Measurements from ENCODE around the gene NCAN.
"Not testable (repeated sequence)": the region's sequence is repeated elsewhere in the genome, so short reads cannot be mapped to it uniquely, and the experiment has no call there.

Gene NCAN

DNA sequence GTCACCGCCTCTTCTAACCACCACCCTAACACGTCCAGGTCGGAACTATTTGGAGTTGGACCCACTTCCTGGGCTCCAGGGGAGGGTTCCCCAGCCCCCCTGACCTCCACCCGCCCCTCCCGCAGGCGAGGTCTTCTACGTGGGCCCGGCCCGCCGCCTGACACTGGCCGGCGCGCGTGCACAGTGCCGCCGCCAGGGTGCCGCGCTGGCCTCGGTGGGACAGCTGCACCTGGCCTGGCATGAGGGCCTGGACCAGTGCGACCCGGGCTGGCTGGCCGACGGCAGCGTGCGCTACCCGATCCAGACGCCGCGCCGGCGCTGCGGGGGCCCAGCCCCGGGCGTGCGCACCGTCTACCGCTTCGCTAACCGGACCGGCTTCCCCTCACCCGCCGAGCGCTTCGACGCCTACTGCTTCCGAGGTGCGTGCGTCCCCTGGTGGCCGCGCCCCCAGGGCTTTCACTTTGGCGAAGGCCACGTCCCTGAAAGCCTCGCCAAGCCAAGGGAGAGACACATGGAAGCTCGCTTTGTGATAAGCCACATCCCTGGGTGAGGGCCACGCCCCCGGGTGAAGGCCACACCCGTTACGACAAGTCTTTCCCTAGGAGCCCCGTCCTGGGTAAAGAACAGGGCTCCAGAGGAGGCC, 13.2 kb downstream of the NCAN start:
- peak; percentile 58 for DNase-seq

DNA sequence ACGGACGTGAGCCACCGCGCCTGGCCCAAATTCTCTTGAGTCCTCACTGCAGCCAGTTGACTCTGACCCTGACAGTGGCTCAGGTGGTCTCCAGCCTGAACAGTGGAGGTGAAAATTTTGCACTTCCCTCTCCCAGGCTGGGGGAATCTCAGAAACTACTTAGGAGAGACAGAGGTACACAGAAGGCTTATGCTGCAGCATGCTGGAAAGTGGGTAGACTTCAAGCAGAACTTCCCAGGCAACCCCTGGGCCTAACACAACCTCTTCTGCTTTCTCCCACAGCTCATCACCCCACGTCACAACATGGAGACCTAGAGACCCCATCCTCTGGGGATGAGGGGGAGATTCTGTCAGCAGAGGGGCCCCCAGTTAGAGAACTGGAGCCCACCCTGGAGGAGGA, 14.4 kb downstream of the NCAN start:
- DNase-seq: no peak

DNA sequence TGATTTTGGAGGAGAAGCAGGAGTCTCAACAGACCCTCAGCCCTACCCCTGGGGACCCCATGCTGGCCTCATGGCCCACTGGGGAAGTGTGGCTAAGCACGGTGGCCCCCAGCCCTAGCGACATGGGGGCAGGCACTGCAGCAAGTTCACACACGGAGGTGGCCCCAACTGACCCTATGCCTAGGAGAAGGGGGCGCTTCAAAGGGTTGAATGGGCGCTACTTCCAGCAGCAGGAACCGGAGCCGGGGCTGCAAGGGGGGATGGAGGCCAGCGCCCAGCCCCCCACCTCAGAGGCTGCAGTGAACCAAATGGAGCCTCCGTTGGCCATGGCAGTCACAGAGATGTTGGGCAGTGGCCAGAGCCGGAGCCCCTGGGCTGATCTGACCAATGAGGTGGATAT, 14.9 kb downstream of the NCAN start:
- no peak for DNase-seq

DNA sequence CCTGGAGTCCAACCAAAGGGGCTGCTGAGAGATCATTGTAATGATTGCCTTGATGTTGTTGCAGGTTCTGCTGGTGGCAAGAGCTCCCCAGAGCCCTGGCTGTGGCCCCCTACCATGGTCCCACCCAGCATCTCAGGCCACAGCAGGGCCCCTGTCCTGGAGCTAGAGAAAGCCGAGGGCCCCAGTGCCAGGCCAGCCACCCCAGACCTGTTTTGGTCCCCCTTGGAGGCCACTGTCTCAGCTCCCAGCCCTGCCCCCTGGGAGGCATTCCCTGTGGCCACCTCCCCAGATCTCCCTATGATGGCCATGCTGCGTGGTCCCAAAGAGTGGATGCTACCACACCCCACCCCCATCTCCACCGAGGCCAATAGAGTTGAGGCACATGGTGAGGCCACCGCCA, 15.5 kb downstream of the NCAN start:
- DNase-seq: no peak

DNA sequence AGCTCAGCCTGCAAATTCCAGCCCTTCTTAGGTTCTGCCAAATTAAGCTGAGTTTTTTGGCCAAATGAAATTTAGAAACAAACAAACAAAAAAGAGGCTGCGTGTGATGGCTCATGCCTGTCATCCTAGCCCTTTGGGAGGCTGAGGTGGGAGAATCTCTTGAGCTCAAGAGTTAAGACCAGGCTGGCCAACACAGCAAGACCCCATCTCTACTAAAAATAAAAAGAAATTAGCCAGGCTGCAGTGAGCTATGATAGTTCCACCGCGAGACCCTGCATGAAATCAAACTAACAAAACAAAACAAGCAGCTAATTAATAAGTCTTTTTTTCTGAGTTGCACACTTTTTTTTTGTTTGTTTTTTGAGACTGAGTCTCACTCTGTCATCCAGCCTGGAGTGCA, 17.9 kb downstream of the NCAN start:
- no peak for DNase-seq

DNA sequence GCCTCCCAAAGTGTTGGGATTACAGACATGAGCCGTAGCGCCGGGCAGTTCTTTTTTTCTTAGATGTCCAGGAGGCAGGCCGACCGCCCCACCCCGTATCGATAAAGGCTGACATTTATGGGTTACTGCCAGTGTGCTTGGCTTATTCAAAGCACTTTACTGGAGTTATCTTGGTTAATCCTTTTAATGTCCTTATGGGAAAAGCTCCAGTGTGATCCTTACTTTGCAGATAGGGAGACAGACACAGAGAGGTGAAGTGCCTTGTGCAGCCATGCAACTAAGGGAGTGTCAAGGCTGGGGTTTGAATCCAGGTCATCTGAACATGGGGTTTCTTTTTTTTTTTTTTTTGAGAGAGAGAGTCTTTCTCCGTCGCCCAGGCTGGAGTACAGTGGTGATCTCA, 19.2 kb downstream of the NCAN start:
- DNase-seq: no peak

DNA sequence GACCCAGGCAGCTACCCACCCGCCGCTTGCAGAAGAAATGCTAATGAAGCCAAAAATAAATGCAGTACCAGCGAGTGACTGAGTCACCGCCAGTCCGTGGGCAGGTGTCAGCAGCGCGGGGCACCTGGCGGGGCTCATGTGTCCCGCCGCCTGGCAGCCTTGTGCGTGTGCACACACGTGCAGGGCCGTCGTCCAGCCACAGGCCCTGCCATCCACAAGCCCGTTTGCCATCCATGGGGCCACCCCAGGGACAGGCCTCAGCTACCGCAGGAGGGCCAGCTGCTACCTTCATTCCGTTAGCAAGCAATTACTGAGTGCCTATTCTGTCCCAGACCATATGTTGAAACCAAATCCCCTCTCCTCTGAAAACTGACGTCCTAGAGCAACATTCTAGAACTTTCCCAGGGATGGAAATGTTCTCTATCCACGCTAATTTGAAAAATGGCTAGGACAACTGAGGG, 20.5 kb downstream of the NCAN start:
- no peak for DNase-seq

DNA sequence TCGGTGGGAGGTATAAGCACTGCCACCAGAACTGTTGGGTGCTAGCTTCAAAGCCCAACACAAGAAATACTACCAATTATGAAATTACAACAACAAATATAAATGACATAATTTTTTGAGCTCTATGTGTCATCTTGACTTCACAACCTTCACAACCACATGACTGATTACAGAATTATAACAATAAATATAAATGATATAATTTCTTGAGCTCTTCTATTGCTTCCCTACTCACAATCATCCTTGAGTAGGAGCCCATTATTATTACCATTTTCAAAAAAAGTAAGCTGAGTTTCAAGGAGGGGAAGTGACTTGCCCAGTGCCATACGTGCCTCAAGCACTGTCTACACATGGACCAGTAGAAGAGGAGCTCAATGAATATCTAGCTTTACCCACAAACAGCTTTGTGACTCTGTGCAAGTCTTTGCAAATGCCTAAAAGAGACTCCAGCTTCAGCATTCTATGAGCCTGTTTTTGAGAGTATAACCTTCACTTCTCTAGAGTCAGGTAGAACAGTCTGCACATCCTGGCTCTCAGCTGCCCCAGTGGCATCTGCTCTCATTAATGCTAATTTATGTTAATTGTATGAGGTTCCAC, 22.6 kb downstream of the NCAN start:
- no peak for DNase-seq

DNA sequence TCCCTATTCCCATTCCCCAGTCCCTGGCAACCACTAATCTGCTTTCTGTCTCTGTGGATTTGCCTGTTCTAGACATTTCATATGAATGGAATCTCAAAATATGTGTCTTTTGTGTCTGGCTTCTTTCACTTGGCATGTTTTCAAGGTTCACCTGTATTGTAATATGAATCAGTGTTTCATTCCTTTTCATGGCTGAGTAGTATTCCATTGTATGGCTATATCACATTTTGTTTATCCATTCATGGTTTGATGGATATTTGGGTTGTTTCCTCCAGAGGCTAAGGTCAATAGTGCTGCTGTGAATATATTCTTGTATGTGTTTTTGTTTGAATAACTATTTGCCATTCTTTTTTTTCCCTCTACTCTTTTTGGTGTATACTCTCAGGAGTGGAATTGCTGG, 24.4 kb downstream of the NCAN start:
- DNase-seq: no peak

DNA sequence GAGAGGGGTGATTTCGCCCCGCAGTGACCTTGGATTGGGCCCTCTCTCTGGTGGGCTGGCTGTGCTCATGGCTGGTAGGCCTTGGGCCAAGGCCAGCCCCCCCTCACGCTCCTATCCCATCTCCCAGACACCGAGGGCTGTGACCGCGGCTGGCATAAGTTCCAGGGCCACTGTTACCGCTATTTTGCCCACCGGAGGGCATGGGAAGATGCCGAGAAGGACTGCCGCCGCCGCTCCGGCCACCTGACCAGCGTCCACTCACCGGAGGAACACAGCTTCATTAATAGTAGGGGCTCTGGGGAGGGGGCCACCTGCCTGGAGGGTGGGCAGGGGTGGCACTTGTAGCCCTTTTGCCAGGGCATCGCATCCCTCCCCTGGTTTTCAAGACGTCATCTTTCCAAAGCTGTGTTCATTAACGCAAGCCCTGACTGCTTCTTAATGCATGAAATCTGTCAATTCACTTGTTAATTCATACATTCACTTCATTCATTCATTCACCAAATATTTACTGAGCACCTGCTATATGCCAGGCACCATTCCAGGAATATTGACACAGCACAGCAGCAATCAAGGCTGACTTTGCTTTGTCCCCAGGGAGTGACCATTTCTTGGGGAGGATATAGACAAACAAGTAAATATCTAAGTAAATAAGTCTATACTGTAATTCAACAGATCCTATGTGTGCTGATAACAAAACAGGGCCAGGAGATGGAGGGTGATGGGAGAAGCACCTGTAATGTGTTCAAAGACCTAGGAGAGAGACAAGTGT, 26.6 kb downstream of the NCAN start:
- DNase-seq: no peak

DNA sequence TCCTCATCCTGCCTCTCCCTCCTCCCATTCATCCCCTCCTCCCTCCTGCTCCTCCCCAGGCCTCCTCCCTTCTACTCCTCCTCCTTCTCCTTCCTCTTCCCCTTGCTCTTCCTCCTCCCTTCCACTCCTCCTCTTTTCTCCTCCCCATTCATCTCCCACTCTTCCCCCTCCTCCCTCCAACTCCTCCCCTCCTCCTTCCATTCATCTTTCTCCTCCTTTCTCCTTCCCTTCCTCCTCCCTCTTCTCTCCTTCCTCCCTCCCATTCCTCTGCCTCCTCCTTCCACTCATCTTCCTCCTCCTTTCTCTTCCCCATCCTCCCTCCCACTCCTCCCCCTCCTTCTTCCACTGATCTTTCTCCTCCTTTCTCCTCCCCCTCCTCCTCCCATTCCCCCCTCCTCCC, 27.9 kb downstream of the NCAN start:
- no peak for DNase-seq

DNA sequence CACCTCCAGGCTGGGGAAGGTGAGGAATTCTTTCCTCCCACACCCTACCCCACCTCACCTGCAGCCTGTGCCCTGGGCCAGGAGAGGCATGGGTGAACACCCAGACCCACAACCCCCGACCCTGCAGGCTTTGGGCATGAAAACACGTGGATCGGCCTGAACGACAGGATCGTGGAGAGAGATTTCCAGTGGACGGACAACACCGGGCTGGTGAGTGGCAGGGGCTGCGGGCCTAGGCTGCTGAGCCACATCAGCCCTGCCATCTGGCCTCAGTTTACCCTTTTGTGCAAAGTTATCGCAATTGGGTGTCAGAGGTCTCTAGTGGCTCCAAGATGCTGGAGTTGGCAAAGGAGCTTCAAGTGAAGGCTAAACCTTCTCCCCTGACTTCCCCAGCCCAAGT, 28.7 kb downstream of the NCAN start:
- no peak for DNase-seq

DNA sequence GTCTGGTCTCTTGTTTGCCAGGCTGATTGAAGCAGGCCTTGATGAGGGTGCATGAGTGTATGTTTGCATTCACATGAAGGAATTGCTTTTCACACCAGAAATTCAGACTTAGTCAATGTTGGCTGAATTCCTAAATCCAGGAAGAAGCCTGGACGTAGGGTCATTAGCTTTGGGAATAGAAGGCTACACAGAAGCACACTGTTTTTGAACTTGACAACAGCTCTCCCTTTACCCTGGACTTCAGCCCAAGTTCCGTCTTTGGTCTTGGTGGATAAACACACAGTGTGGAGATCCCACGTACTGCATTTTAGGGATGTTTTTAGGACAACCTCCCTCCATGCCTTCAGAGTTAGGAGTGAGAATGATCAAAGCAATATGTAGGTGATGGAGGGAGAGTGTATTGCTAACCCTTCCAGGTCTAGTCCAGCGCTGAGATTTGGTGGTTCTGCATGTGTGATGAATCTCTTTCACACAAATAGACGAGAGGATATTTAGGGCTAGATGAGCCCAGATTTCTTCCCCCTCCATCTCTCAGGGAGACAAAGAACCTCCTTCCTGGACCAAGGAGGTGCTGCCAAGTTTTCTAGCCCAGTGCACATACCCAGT, 38.5 kb downstream of the NCAN start:
- DNase-seq: no peak

DNA sequence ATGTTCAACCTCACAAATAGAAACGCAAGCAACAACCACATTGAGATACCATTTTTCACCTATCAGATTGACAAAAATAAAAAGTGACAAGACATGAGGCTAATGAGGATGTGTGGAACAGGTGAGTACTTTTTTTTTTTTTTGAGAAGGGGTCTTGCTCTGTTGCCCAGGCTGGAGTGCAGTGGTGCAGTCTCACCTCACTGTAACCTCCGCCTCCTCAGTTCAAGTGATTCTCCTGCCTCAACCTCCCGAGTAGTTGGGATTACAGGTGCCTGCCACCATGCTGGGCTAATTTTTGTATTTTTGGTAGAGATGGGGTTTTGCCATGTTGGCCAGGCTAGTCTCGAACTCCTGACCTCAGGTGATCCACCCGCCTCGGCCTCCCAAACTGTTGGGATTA, 41.7 kb downstream of the NCAN start:
- DNase-seq: not testable (repeated sequence)

DNA sequence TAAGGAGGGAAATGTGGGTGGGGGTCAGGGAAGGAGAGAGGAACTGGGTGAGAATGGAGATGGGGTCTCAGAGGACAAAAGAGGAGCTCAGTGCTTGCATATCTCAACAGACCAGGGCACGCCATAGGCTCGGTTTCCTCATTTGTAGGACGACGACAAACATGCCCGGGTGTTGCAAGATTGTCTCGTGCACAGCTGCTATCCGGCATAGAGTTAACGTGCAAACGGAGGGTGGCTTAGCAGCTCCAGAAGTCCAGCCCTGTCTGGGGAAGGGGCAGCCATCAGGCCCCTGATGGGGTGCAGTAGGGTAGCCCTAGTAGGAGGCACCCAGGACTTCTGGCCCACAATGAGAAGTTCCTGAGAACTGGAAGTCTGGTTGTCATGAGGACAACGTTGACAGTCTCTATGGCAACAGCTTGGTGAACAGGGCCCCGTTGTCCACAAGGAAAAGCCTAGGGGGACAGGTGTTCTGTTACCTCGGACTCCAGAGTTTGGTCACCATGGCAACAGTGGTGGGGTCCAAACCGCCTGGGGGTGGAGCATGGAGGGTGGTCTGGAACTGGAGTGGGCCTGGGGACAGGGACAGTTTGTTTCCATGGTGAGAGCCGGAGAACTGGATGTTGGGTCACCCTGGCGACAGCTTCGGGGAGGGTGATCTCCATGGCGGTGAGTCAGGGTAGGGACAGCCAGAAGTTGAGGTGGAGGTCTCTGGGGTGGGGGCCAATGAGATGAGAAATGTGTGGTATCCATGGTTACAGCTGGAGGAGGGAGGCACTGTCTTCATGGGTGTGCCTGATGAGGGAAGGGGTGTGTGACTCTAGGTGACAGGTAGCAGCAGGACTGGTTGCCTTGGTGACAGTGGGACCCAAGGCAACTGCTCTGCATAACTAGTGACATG, 44.6 kb downstream of the NCAN start:
- no peak for DNase-seq

DNA sequence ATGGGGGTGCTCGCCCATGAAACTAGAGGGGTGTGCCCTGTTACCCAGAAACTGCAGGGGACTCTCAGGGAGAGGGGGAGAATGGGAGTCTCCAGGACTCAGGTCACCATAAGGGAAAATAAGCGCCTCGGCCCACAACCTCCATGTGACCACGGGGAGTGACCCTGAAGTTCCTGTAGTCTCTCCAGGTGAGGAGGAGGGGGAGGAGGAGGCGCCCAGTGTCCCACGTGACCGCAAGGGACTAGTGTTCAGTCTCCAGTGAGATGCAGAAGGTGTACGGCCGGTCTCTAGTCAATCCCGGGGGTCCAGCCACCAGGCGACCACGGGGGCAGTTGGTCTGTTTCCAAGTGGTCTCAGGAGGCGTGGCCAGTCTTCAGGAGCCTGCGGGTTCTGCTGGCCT, 45.4 kb downstream of the NCAN start:
- no peak for DNase-seq

DNA sequence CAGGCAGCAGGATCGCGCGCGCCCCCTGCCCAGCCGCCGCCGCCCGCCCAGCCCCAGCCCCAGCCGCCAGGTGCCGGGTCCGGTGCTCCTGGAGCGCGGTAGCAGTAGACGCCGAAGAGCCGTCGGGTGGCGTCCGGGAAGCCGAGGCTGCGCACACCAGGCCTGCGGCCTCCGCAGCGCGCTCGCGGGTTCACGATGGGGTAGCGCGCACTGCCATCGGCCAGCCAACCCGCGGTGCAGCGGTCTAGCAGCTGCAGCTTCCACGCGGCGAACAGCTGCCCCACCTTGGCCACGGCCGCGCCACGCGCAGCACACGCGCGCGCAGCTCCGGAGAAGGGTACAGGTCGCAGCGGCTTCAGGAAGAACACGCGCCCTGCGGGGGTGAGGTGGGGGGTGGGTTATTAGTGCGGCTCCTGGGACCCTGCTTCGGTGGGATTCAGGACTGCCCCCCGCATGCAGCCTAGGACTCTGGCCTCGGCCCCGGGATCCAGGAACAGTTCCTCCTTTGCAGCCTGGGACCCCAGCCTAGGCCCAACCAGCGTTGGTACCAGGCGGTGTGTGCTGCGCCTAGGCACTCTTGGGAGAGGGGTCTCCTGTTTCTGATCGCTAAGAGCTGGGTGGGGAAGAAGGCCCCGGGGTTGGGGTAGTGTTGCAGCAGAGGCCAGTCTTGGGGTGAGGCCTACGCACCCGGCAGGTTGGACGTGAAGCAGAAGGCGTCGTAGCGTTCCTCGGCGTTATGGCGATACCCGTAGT, 46.3 kb downstream of the NCAN start:
- DNase-seq: no peak

DNA sequence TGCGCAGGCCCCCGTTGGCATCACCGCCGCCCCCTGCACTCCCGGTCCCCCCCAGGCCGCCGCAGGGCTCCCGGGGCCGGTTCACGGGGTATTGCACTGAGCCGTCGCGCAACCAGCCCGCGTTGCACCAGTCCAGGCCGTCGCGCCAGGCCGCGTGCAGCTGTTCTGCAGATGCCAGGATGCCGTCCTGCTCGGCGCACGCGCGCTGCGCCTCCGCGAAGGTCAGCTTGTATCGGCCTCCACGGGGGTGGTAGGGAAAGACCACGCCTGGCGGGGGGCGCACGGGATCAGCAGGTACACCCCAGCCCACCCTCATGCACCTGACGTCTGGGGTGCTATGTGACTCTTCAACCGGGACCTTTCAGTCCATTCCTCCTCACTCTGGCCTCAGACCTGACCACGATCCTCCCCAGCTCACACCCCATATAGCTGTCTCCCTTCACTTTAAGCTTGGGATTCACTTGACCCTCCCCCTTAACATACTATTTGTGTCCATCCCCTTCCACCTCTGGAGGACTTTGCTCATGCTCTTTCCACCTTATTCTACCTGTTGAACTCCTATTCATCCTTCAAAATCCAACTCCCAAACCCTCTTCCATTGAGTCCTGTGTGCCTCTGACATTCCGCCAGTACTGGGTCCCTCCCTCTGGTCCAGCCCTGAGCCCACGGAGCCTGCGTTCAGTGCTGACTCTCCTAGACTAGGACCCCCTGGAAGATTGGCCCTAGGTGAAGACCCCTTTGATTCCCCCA, 47.0 kb downstream of the NCAN start:
- no peak for DNase-seq

DNA sequence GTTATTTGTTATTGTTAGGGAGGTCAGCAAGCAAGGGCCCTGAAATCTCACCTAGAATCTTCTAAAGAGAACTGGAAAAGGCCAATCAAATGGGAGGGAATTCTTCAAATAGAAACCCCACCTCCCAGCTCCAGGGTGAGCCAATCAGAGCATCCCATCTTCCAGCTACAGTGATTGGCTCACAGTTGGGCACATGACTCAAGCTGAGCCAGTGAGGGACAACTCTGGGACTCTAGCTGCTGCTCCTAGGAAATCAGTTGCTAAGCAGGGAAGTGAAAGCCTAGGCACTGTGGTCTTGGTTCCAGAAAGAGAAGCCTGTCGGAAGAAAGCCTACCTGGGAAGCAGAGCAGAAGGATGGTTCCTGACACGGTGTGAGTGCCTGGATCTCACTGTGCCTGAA, 48.0 kb downstream of the NCAN start:
- DNase-seq: peak; percentile 22

DNA sequence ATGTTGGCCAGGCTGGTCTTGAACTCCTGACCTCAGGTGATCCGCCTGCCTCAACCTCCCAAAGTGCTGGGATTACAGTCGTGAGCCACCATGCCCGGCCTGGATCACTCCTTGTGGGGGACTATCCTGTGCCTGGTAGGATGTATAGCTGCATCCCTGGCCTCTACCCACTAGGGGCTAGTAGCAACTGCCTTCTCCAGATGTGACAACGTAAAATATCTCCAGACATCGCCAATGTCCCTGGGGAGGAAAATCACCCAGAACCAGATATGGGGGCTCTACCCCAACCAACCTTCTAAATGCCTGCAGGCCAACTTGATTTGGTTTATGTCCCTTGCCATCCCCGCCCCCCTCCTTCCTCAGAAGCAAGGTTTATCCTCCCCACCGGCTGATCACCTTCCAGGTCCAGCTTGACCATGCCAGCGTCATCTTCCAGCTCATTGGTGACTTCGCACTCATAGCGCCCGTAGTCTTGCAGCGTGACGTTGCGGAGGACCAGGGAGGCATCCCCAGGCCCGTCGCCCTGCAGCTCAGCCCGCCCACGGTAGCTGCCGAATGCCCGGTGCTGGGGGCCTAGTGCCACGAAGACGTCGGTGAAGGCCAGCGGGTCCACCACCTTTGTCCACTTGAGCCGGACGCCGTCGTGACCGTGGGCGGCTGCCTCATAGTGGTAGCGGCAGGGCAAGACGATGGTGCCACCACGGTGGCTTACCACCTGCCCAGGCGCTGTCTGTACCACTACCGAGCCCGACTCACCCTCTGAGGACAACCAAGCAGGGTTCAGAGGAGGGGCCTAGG, 48.9 kb downstream of the NCAN start:
- no peak for DNase-seq

Measured in fibroblast of skin of scalp (primary cell).